ENCODE measurements around the gene CHRNA4. TPM values are rescaled to one million over a fixed set of nuclear protein-coding genes. Genes with fewer than 3 reads are reported as not detected.
A peak's percentile ranks its signal among the peaks of the same experiment; 100 is the strongest.

CHRNA4 gene
- total RNA-seq, 2 donors from 2014 or later = not detected

DNA sequence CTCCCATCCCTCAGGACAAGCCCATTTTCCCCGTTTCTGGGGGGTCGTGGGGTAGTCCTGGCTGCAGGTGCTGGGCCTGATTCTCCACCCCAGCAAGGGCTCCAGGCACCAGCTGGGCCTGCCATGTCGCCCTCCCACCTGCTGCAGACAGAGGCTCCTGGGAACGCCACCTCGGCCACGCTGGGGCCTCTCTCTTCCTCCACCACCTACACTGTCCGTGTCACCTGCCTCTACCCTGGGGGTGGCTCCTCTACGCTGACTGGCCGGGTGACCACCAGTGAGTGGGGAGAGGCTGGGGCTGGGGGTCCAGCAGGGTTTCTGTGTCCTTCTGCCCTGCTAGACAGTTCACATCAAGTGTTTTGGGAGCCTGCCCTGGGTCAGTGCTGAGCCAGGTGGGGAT, 48.9 kb downstream of the CHRNA4 start:
- Histone ChIP-seq H3K4me1 (ENCODE audit: control insufficient read depth in 1 of 2, low read depth in 2 of 2) (no peaks in the 10 kb centered on the region), H3K36me3 (no peaks in the 10 kb centered on the region), H3K9me3 (no peaks in the 10 kb centered on the region), H3K27ac (no peak overlapping the region), H3K4me3 (no peak overlapping the region), H3K27me3 (replicated peaks; ENCODE audit: insufficient read depth) (no peaks in the 10 kb centered on the region)
- TF ChIP-seq, protein P1, sequence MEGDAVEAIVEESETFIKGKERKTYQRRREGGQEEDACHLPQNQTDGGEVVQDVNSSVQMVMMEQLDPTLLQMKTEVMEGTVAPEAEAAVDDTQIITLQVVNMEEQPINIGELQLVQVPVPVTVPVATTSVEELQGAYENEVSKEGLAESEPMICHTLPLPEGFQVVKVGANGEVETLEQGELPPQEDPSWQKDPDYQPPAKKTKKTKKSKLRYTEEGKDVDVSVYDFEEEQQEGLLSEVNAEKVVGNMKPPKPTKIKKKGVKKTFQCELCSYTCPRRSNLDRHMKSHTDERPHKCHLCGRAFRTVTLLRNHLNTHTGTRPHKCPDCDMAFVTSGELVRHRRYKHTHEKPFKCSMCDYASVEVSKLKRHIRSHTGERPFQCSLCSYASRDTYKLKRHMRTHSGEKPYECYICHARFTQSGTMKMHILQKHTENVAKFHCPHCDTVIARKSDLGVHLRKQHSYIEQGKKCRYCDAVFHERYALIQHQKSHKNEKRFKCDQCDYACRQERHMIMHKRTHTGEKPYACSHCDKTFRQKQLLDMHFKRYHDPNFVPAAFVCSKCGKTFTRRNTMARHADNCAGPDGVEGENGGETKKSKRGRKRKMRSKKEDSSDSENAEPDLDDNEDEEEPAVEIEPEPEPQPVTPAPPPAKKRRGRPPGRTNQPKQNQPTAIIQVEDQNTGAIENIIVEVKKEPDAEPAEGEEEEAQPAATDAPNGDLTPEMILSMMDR (IDR thresholded peaks at IDR 0.05) = no peak
- DNase-seq (ENCODE audit: low spot score) = no peak
- ATAC-seq (ENCODE audit: insufficient number of reproducible peaks, low FRiP score, low read depth) = no peak

DNA sequence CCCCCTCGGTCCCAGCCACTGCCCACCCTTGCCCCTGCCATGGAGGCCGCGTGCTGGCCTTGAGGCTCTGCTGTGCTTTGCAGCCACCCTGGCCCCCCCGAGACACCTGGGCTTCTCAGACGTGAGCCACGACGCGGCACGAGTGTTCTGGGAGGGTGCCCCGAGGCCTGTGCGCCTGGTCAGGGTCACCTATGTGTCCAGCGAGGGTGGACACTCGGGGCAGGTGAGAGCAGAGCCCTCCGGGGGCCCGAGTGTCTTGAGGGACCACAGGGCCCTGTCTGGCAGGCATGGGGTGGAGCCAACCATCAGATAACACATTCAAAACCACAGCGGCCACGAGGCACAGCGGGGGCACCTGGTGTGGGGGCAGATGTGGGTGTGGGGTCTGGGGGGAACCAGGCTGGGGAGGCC, 49.3 kb downstream of the CHRNA4 start:
- H3K36me3 ChIP-seq = no peaks in the 10 kb centered on the region

DNA sequence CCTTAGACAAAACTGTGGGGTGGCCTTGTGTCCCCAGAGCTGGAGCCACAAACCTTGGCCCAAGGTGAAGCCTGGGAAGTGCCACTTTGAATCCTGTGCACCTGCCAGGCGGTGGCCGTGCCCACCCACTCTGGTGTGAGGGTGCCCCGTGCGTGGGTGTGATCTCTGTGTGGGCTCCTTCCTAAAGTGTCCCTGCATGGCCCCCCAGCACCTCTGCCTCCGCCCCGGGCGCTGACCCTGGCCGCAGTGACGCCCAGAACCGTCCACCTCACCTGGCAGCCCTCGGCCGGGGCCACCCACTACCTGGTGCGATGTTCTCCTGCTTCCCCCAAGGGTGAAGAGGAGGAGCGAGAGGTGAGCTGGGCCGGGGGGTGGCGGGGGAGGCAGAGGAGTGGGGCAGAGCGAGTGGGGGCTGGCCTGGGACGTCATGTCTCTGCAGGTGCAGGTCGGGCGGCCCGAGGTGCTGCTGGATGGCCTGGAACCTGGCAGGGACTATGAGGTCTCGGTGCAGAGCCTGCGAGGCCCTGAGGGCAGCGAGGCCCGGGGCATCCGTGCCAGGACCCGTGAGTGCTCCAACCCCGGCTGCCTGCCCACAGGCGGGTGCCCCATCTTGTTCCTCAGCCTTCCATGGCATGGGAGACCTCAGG, 49.8 kb downstream of the CHRNA4 start:
- Histone ChIP-seq H3K27me3 (replicated peaks; ENCODE audit: insufficient read depth) (no peaks in the 10 kb centered on the region), H3K36me3 (no peaks in the 10 kb centered on the region), H3K27ac (no peak overlapping the region), H3K4me1 (ENCODE audit: control insufficient read depth in 1 of 2, low read depth in 2 of 2) (no peaks in the 10 kb centered on the region), H3K9me3 (no peaks in the 10 kb centered on the region), H3K4me3 (no peak overlapping the region)
- DNase-seq (ENCODE audit: low spot score) (no peak), ATAC-seq (ENCODE audit: insufficient number of reproducible peaks, low FRiP score, low read depth) (no peak)
- TF ChIP-seq, protein P1 (IDR thresholded peaks at IDR 0.05) = no peak

More for the DNA sequence above, 49.3 kb downstream of the CHRNA4 start:
- no peaks in the 10 kb centered on the region for H3K9me3 ChIP-seq
- no peaks in the 10 kb centered on the region for H3K27me3 ChIP-seq (replicated peaks; ENCODE audit: insufficient read depth)
- no peaks in the 10 kb centered on the region for H3K4me1 ChIP-seq (ENCODE audit: control insufficient read depth in 1 of 2, low read depth in 2 of 2)
- TF ChIP-seq, protein P1 (IDR thresholded peaks at IDR 0.05) = no peak
- no peak for ATAC-seq (ENCODE audit: insufficient number of reproducible peaks, low FRiP score, low read depth)
- no peak for DNase-seq (ENCODE audit: low spot score)
- no peak overlapping the region for H3K27ac ChIP-seq
- H3K4me3 ChIP-seq = no peak overlapping the region

DNA sequence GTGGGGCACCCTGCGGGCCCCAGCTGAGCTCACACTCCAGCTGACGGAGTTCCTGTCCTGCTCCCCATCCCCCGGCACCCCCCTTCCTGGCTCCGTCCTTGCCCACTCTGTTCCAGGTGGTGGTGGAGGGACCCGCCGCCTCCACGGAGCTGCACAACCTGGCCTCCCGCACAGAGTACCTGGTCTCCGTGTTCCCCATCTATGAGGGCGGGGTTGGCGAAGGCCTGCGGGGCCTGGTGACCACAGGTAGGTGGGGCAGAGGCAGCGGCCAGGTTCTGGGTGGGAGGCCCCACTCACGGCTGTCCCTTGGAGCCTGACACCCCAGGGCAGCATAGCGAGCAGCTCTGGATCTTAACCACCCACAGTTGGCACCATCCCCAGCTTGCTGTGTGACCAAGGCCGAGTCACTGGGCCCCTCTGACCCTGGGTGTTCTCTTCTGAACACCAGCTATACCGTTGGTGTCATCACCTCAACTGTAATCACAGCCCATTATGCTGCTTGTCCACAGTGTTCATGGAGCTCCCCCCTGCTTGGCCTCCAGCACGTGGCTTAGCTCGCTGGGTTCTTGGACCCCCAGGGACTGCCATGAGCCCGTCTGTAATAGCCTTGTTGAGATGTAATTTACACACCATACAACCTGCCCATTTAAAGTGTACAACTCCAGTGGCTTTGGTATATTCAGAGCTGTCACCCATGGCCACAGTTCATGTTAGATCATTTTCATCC, 50.7 kb downstream of the CHRNA4 start:
- ATAC-seq (ENCODE audit: insufficient number of reproducible peaks, low FRiP score, low read depth) = no peak
- H3K27me3 ChIP-seq (replicated peaks; ENCODE audit: insufficient read depth) = no peaks in the 10 kb centered on the region
- TF ChIP-seq, protein P1 (IDR thresholded peaks at IDR 0.05) = no peak

DNA sequence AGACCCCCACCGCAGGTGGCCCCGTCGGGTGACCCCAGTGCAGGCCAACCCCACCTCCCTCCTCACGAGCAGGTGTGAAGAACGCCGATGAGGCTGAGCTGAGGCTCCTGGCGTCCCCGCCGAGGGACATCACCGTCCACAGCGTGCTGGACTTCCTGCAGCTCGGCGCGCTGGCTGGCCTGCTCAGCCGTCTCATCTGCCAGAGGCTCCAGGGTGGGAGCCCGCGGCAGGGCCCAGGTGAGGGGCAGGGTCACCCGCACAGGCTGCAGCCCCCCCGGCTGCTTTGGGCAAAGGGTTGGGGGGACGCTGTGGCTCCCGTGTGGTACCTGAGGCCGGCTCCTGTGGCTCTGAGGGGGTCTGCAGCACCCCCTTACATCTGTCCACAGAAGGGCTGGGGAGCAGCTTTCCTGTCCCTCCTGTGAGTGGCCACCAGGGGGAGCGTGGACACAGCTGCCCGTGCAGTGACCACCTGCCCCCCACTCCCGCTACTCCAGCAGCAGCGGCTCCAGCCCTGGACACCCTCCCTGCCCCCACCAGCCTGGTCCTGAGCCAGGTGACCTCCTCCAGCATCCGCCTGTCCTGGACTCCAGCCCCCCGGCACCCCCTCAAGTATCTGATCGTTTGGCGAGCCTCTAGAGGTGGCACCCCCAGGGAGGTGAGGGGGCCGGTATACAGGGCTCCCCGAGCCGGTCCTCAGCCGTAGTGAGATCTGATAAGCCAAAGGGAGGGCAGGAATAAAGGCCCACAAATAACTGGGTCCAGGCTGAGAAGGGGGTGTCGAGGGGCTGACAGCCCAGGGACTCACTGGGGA, 51.7 kb downstream of the CHRNA4 start:
- no peaks in the 10 kb centered on the region for H3K9me3 ChIP-seq
- H3K27ac ChIP-seq = no peak overlapping the region
- no peak overlapping the region for H3K4me3 ChIP-seq
- H3K27me3 ChIP-seq (replicated peaks; ENCODE audit: insufficient read depth) = no peaks in the 10 kb centered on the region
- no peaks in the 10 kb centered on the region for H3K4me1 ChIP-seq (ENCODE audit: control insufficient read depth in 1 of 2, low read depth in 2 of 2)
- no peak for DNase-seq (ENCODE audit: low spot score)
- no peaks in the 10 kb centered on the region for H3K36me3 ChIP-seq
- no peak for ATAC-seq (ENCODE audit: insufficient number of reproducible peaks, low FRiP score, low read depth)
- TF ChIP-seq, protein P1 (IDR thresholded peaks at IDR 0.05) = peak; percentile 74

More for the DNA sequence above, 50.7 kb downstream of the CHRNA4 start:
- Histone ChIP-seq H3K4me1 (ENCODE audit: control insufficient read depth in 1 of 2, low read depth in 2 of 2) (no peaks in the 10 kb centered on the region), H3K4me3 (no peak overlapping the region), H3K9me3 (no peaks in the 10 kb centered on the region), H3K36me3 (no peaks in the 10 kb centered on the region), H3K27ac (no peak overlapping the region)
- DNase-seq (ENCODE audit: low spot score) = no peak
